ENCODE results near the gene GSTO2. TPM values are rescaled to one million over a fixed set of nuclear protein-coding genes. Genes with fewer than 3 reads are reported as not detected.

The GSTO2 gene
- total RNA-seq, 1 donor from 2014 or later = 7.8 TPM

DNA sequence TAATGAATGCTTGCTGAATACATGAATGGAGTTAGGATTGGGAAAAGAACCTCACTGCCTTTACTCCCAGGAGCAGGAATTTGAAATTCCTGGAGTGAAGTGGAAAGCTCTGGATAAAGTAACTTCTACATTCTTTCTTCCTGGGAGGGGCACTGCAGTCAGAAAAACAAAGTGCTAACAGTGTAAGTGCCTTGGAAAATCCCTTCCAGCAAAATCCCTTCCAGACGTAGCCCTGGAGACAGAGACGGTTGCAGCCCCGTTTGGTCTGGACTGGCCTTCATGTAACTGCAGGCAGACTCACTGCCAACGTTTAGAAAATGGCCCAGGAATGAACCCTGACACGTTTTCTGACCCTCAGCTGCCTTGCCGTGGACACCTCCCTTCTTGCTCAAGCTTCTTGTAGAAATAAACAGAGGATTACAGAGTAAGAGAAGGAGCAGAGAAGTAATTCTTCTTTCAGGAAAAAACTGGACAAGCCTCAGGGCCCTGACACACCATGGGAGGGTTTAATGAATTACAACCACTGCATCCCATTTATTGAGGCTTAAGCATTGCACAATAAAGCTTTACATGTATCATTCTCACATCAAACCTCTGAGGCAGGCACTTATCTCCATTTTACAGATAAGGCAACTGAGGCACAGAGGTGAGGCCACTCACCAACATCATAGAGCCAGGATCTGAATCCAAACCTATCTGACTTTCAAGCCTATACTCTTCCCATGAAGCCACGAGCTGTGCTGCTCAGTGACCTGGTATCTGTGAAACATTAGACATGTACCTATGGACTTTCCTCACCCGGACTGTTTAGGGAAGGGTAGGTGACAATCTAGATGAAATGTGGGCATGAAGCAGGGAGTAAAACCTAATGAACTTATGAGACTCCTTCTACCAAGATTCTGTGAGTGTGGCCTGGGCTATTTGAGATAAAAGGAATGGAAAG lies 61.5 kb downstream of the GSTO2 start:
- Histone ChIP-seq H3K27ac (peak overlapping the region; percentile 99), H3K4me1 (peaks cover 100% of the 10 kb centered on the region), H3K27me3 (ENCODE audit: low read depth) (no peaks in the 10 kb centered on the region), H3K9me3 (no peaks in the 10 kb centered on the region), H3K4me3 (peak overlapping the region; percentile 25), H3K36me3 (no peaks in the 10 kb centered on the region)
- ATAC-seq = peak; percentile 1 to 3
- DNase-seq = no peak
- TF ChIP-seq, protein P1, sequence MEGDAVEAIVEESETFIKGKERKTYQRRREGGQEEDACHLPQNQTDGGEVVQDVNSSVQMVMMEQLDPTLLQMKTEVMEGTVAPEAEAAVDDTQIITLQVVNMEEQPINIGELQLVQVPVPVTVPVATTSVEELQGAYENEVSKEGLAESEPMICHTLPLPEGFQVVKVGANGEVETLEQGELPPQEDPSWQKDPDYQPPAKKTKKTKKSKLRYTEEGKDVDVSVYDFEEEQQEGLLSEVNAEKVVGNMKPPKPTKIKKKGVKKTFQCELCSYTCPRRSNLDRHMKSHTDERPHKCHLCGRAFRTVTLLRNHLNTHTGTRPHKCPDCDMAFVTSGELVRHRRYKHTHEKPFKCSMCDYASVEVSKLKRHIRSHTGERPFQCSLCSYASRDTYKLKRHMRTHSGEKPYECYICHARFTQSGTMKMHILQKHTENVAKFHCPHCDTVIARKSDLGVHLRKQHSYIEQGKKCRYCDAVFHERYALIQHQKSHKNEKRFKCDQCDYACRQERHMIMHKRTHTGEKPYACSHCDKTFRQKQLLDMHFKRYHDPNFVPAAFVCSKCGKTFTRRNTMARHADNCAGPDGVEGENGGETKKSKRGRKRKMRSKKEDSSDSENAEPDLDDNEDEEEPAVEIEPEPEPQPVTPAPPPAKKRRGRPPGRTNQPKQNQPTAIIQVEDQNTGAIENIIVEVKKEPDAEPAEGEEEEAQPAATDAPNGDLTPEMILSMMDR (IDR thresholded peaks at IDR 0.05) = no peak
- intact Hi-C loops (cut with DNase I) = no loop called here

DNA sequence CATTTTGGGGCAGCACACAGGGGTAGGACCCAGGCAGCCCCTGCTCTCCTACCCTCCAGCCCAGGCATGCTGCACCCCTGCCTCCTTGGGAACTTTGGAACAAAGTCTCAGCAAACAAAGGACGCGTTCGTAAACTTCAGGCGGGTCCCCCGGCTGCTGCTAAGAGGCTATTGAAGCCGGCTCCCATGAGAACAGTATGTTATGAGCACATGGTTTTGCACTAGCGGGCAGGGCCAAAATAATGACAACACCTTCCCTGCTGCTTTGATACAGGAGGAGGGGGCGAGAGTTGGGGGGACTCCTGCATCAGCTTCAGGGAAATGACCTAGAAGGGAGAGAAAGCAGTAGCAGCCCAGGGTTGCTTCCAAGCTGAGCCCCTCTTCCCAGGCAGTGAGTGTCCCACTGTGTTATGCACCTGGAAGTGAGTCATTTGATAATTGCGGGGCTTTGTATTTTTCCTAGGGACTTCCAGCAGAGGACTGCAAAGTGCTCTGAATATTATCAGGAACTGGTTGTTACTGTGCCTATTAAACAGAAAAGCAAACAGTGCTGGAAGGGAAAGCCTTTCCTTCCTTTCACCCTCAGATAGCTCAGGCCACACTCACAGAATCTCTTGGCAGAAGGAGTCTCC lies 62.3 kb downstream of the GSTO2 start:
- Histone ChIP-seq H3K27ac (peak overlapping the region; percentile 99), H3K27me3 (ENCODE audit: low read depth) (no peaks in the 10 kb centered on the region), H3K36me3 (no peaks in the 10 kb centered on the region), H3K9me3 (no peaks in the 10 kb centered on the region), H3K4me3 (peak overlapping the region; percentile 25), H3K4me1 (peaks cover 100% of the 10 kb centered on the region)
- TF ChIP-seq, protein P1 (IDR thresholded peaks at IDR 0.05) = no peak
- no peak for DNase-seq
- intact Hi-C loops (cut with DNase I) = no loop called here
- peak; percentile 2 to 52 for ATAC-seq

DNA sequence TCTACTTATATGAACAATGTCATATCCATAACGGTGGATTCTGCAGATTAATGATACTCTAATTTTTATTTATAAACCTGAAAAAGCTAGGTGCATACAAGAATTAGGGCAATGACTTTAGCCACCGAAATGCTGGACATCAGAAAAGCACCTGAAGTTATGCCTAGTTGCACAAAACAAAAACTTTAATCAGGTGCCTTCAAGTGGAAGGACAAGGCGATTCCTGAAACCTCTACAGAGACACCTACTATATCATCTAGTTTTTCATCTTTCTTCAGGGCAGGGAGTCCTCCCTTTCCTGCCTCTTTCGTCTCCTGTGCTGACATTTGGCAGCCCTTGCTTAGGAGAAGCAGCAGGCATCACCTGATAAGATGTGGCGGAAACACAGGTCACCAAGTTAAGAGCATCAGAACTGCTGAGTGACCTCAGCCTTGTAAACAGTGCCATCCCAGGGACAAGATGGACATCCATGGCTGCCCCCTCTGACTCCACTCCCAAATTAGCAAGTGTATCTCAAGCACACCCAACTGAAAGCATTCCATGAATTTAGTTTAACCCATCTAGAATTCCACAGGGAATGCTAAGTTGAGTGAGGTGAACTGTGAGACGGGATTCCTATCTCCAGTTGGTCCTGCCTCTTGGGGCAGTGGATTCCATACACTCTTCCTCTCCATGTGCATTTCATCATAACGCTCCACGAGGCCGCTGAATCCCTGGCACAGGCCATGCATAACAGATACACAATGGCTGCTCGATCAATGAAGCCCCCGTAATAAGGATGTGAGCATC lies 63.5 kb downstream of the GSTO2 start:
- ATAC-seq (no peak), DNase-seq (no peak)
- H3K36me3 ChIP-seq = no peaks in the 10 kb centered on the region
- TF ChIP-seq, protein P1 (IDR thresholded peaks at IDR 0.05) = no peak
- no peak overlapping the region for H3K4me3 ChIP-seq
- intact Hi-C loops (cut with DNase I) = no loop called here
- H3K4me1 ChIP-seq = peaks cover 95% of the 10 kb centered on the region
- H3K27ac ChIP-seq = peak overlapping the region; percentile 99
- H3K9me3 ChIP-seq = no peaks in the 10 kb centered on the region
- H3K27me3 ChIP-seq (ENCODE audit: low read depth) = no peaks in the 10 kb centered on the region

DNA sequence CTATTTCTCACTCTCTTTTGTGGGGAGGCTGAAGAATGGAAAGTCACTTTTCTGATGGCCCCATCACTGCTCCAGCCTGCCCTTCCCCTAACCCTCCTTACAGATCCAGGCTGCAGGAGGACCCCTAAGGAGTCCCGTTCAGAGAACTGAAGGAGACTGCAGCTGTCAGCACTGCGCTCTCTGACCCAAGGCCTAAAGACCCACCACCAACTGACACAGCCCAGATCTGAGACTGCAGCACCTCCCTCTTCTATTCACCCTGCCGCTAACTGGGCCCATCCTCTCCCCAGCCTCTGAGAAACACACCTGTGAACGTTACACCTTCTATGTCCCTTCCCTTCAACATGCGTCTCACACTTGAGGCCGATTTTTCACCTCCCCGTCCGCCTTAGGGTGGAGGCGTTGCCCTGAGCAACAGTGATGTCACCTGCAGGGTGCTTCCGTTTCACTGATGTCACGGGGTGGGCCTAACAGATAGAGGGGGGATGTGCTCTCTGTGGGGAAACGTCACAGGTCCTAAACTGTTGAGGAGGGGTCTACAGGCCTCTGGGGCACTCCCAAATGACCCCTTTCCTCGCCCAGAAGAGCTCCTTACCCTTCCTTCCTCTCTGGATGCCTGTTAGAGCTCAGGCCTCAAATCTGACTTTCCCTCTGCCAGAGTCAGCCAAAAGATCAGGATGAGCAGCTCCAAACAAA lies 64.2 kb downstream of the GSTO2 start:
- no peak for DNase-seq
- TF ChIP-seq, protein P1 (IDR thresholded peaks at IDR 0.05) = no peak
- Histone ChIP-seq H3K4me1 (peaks cover 88% of the 10 kb centered on the region), H3K36me3 (no peaks in the 10 kb centered on the region), H3K27me3 (ENCODE audit: low read depth) (no peaks in the 10 kb centered on the region), H3K27ac (peak overlapping the region; percentile 99), H3K4me3 (no peak overlapping the region), H3K9me3 (no peaks in the 10 kb centered on the region)
- ATAC-seq = no peak
- intact Hi-C loops (cut with DNase I) = no loop called here
